HCT116 (cell line): ENCODE data around the gene TCEA3.

ENCODE experiments used
- CTCF ChIP-seq, 3 experiments: fragments of 200-600 bp in 1 of 3; sonication (generic) in 1 of 3; IDR thresholded peaks in 2 of 3; conservative IDR thresholded peaks in 1 of 3; 2 replicates each; pipeline ENCODE4 v1.5.1; 2012 to 2017; ENCODE audit warnings: low read depth in 2 of 3, low read length in 2 of 3, antibody characterized with exemption in 1 of 3, borderline replicate concordance in 1 of 3, control low read depth in 1 of 3, mild to moderate bottlenecking in 1 of 3, mixed read lengths in 1 of 3, mixed run types in 1 of 3, moderate library complexity in 1 of 3; ENCODE audit not compliant: insufficient read depth in 1 of 3
- EZH2 ChIP-seq: fragments of 200-600 bp; sonication (generic); IDR thresholded peaks from 2 replicates; pipeline ENCODE4 v1.6.1; 2017; ENCODE audit warnings: antibody characterized with exemption, mixed run types
- POLR2A ChIP-seq: IDR thresholded peaks from 2 replicates; pipeline ENCODE4 v1.7.0; 2011; ENCODE audit warnings: borderline replicate concordance; ENCODE audit not compliant: insufficient read depth, insufficient read length; ENCODE audit errors: extremely low read depth

GRCh38 chr1:23420778-23421177, 3.8 kb downstream of the TCEA3 start:
- TF ChIP-seq CTCF (IDR thresholded peaks at IDR 0.05 in 2 of 3, conservative IDR thresholded peaks at IDR 0.05 in 1 of 3; ENCODE audit: borderline replicate concordance in 1 of 3, insufficient read depth in 1 of 3, low read depth in 2 of 3, low read length in 2 of 3) (no peak), POLR2A (no peak), EZH2 (no peak)
